SW480 (cell line): ENCODE data around the gene GNAT1.

ENCODE experiments used
- DNase-seq: peaks from one replicate; pipeline ENCODE4 v3.0.0-alpha.2; 2016; ENCODE audit warnings: low spot score

Gene GNAT1

DNA sequence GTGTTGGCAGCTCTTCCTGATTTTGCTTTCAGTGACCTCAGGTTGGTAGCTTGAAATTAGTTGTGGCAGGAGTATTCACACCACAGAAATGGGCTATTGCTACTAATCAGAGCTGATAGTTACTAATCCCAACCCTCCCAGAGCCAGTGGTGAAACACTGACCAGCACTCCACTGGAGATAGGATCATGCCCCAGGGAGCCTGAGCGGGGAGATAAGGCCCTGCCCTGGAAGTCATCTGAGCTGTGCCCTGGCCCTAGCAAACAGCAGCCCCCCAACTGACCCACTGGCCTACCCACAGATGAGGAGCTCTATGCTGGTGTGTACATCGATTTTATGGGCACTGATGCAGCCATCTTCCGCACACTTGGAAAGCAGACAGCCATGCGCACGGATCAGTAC lies 9.4 kb upstream of the GNAT1 start:
- DNase-seq, result no peak

DNA sequence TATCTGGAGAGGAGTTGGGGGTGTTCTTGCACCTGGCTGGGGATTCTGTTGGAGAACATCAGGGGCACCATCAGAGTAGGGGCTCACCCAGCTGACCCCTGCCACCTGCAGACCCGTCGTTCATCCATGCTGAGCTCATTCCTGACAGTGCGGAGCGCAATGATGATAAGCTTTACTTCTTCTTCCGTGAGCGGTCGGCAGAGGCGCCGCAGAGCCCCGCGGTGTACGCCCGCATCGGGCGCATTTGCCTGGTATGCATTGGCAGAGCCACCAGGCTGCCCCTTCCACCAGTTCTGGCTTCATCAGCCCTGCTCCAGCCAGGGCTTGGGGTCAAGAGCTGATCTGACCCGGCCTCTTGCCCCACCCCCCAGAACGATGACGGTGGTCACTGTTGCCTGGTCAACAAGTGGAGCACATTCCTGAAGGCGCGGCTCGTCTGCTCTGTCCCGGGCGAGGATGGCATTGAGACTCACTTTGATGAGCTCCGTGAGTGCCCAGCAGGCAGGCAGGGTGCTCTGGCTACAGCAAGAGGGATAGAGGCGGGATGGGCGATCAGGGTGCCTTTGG lies 8.8 kb upstream of the GNAT1 start:
- no peak for DNase-seq

DNA sequence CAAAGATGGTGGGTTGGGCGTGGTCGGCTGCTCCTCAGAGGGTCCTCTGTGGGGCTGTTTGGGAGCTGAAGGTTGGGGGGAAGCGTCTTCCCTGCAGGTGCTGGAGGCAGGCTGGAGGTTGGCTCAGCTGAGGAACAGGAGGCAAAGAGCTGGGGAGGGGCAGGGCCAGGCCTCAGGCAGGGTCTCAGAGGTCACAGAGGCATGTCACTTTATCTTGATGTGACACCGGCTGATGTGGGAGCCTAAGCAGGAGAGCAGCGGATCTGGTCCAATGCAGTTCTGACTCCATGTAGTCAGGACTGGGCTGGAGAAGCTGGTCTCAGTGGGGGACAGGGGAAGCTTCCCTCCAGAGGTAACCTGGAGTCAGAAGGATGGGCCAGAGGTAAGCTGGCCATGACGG lies 7.7 kb upstream of the GNAT1 start:
- no peak for DNase-seq

DNA sequence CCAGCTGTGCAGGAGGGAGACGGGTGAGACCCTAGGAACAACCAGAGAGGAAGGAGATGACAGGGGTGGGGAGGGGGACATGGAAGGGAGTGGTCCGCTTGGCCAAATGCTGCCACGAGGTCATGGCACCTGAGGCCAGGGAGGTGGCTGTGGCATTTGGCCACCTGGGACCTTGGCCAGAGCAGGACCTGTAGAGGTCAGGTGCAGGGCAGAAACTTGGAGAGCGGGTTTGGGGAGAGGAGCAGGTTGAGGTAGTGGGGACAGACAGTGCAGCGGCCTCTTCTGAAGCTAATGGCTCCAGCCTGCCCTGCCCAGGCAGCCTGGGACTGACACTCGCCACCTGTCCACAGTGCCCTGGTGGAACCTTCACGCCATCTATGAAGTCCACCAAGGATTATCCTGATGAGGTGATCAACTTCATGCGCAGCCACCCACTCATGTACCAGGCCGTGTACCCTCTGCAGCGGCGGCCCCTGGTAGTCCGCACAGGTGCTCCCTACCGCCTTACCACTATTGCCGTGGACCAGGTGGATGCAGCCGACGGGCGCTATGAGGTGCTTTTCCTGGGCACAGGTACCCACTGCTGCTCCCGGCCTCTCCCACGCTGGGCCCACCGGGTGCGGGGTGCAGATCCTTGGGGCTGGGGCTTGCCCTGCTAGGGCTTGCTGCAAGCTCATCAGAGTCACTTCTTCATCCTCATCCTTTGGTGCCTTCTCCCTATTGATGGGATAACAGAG lies 7.0 kb upstream of the GNAT1 start:
- no peak for DNase-seq

DNA sequence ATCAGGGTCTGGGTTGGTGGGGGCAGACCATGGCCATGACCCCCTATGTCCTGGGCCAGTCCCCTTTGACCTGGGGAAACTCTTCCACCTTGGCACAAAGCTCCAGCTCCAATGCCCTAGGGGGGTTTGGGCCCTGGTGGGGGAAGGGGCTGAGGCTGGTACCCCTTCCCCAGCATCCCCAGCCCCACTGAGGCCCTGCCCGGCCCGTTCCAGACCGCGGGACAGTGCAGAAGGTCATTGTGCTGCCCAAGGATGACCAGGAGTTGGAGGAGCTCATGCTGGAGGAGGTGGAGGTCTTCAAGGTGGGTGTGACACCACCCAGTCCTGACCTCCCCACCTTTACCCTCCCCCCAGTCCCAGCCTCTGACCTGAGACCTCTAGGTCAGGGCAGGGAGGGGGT lies 6.2 kb upstream of the GNAT1 start:
- DNase-seq, result no peak

DNA sequence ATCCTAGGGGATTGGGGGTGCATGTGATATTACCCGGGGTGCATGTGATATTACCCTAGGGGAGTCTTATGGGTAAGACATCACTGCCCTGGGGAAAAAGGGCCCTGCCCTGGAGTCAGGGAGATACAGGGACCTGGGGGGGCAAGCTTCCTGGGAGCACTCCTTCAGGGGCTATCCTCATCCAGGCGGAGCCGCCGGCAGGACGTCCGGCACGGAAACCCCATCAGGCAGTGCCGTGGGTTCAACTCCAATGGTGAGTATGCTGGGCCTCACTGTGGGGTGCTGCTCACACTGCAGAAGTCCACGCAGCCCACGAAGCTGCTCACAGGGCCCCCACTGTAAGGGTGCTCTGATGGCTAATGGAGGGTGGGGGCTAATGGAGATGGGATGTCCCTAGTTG lies 5.3 kb upstream of the GNAT1 start:
- no peak for DNase-seq

DNA sequence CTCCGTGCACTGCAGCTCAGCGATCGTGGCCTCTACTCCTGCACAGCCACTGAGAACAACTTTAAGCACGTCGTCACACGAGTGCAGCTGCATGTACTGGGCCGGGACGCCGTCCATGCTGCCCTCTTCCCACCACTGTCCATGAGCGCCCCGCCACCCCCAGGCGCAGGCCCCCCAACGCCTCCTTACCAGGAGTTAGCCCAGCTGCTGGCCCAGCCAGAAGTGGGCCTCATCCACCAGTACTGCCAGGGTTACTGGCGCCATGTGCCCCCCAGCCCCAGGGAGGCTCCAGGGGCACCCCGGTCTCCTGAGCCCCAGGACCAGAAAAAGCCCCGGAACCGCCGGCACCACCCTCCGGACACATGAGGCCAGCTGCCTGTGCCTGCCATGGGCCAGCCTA lies 3.7 kb upstream of the GNAT1 start:
- no peak for DNase-seq

DNA sequence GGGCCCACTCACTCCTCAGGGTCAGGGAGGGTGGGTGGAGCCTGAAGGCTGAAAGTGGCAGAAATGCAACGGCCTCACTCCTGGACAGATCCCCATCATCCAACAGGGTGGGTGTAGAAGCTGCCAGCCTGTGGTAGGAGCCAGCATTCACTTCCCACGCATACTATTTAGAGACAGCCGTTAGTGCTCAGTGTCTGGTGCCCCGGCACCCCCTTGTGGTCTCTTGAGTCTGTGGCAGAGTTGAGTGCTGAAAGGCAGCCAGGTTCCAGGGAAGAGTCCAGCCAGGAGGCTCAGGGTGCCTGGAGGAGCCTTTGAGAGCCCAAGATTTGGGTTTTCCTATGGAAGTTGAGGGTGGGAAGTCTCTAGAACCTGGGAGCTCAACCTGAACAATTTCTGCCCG lies 2.1 kb upstream of the GNAT1 start:
- DNase-seq, result peak; percentile 86

DNA sequence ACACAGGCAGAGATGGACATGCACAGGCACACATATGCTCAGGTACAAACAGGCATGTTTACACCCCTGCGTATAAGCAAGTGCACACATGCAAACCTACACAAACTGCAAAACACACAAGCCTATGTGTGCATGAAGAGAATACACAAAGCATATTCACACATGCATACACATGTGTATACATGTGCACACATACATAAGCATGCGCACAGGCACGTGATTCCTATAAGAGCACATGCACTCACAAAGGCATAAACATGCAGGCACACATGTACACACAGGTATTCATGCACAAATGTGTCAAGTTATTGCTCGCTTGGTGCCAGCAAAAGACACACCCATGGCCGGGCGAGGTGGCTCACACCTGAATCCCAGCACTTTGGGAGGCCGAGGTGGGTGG lies 1.4 kb upstream of the GNAT1 start:
- no peak for DNase-seq

DNA sequence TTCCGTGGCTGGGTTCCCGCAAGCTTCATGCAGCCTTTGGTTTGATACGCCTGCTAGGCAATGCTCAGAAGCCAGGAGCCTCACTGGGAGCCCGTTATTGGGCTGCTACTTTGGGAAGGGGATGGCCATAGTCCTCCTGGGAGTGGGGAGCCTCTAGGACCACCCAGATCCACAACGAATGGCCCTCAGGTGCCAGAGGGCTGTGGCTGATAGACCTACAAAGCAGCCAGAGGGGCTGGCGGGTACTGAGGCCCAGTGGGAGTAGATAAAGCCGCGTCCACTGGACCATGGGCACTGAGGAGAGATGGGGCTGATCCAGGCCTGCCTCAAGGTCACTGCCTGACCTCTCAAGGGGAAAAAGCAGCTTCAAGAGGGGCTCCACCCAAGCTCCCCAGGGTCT lies 714 bp downstream of the GNAT1 start:
- no peak for DNase-seq

DNA sequence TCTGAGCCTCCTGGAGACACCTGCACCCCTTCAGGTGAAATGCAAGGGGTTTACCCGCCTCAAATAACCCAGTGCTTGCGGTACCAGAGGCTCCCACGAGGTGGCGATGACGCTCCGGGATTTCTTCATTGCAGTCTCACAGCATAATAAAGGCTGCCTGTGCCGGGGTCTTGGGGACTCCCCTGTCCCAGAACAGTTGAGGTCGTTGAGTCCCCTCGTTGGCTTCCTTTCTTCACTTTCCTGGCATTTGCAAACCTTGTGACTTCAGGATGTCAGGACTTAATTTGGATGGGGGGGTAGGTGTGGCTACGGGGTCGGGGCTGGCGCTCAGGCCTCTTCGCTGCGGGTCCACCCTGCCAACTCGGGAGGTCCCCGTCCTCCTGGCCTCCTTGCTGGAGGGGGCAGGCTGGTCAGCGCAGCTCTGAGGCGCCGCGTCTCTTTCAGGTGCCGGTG lies 1.3 kb downstream of the GNAT1 start:
- peak; percentile 54 for DNase-seq

DNA sequence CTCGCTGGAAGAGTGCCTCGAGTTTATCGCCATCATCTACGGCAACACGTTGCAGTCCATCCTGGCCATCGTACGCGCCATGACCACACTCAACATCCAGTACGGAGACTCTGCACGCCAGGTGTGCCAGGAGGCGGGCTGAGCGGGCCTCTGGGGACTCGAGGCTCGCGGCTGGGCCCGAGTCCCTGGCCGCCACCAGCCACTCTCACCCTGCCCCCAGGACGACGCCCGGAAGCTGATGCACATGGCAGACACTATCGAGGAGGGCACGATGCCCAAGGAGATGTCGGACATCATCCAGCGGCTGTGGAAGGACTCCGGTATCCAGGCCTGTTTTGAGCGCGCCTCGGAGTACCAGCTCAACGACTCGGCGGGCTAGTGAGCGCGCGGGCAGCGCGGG lies 1.9 kb downstream of the GNAT1 start:
- no peak for DNase-seq

DNA sequence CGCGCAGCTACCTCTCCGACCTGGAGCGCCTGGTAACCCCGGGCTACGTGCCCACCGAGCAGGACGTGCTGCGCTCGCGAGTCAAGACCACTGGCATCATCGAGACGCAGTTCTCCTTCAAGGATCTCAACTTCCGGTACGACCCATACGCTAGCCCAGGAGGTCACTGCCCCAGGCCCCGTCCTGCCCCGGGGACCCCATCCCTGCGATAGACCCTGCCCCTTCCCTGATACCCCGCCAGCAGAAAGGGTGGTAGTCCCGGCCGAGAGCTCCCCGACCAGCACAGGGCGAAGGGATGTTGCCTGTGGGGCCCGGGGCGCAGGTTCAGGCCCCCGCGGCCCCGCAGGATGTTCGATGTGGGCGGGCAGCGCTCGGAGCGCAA lies 2.3 kb downstream of the GNAT1 start:
- DNase-seq, result no peak

DNA sequence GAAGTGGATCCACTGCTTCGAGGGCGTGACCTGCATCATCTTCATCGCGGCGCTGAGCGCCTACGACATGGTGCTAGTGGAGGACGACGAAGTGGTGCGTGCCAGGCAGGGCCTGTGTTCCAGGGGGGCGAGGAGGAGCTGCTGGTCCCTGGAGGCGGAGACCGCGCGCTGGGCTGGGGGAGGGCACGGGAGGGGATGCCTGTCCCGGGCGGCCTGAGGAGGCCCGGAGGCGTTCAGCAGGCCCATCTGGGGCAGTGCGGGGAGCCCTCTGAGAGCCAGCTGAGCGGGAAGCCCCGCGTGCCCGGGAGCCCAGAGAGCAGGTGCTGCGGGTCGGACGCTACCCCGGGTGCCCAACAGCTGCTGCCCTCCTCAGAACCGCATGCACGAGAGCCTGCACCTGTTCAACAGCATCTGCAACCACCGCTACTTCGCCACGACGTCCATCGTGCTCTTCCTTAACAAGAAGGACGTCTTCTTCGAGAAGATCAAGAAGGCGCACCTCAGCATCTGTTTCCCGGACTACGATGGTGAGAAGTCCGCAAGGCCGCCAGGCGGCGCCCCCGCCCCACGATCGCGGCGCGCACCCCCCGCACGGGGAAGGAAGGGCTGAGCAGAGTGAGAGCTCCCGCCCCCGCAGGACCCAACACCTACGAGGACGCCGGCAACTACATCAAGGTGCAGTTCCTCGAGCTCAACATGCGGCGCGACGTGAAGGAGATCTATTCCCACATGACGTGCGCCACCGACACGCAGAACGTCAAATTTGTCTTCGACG lies 2.9 kb downstream of the GNAT1 start:
- no peak for DNase-seq

DNA sequence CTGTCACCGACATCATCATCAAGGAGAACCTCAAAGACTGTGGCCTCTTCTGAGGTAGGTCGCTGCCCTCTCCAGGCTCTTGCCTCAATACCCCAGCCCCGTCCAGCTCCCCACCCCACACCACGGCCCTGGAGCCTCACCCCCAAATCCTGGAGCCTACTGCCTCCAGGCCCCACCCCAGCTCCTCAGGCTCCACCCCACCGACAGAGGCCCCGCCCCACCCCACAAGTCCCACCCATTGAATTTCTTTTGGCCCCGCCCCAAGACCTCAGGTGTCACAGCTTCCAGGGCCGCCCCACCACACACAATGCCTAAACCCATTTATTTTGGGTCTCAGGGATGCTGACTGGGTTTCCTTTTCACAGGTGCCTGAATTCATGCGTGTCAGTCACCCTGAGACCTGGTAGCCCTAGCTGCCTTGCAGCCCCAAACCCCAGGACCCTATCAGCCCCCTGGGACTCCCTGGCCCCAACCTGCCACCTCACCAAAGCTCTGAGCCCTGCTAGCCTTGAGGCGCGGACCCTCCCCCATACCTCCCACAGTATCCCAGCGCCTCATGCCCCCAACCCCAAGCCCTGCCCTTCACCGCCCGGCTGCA lies 3.6 kb downstream of the GNAT1 start:
- no peak for DNase-seq

DNA sequence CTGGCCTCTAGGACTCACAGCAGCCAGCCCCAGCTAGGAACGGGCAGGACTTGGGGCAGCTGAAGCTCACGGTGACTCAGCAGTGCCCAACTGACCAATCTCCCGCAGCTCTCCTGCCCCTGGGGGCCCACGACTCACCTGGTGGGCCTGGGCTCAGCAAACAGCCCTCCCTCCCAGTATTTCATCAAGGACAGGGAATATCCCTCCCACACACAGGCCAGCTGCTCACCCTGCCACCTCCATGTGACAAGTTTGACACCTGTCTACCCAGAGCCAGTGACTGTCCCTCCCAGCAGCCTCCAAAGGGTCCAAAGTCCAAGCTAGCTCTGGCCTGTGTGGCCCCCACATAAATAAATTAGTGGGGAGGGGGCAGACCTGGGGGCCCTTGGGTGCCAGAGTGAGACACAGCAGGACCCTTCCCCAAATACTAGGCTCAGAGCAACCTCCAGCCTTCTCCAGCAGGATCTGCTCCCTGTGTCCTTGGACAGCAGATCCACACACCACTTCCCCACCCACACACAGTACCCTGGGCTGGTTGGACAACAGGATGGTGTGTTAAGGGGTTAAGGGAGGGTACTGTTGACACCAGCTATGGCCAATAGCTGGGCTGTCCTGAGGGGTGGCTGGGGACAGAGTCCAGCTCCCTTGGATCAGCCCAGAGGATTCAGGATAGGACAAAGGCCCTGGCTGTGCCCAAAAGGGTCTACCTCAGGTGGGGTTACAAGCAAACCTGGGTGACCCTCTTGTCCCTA lies 4.3 kb downstream of the GNAT1 start:
- peak; percentile 55 for DNase-seq

DNA sequence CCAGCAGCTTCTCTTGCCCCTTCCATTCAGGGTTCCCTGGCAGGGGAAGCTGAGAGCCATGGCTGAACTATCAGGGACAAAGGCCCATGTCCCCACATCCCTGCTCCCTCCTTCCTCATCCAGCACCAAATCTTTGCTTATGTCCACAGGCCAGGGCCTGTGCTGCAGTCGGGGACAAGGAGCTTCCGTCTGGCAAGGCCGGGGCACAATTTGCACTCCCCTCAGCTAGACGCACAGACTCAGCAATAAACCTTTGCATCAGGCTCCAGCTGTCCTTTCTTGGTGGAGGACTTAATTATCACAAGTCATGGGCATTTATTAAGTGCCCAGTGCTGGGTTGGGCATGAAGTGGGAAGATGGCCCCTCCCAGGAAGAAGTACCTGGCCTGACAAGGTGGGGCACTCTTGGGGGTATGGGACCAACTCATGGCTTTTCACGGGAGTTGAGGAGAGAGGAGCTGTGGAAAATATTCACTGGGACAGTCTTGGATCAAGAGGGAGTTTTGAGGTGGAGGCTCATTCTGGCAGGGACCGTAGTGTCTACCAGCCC lies 4.9 kb downstream of the GNAT1 start:
- no peak for DNase-seq

DNA sequence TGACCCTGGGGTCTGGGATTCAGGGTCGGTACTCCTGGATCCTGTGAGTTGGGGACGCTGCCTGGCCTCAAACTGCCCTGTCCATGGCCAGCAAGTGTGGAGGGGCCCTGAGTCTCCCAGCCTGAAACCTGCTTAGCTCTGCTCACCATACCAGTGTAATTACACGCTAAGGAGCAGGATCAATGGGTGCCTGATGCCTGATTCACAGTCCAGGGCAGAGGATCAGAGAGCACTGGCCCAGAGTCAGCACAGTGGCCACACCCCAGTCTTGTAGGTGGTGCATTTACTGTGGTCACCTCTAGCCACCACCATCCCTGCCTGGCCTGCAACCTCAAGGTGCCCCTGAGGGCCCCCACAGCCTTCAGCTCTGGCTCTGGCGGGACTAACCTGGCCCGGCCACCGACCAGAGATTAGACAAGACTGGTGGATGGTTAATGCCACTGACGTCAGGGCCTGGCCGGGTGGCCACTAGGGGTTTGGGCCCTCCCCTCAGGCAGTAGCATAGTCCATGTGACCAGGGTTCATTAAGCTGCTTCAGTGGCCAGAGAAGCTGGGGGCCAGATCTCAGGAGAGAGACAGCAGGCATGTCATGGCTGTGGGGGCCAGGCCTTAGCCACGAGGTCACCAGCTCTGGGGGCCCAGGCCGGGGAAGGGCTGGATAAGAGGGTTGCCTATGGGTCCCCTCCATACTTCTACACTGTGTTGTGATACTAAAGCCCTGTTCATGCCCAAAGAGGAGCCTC lies 10.3 kb downstream of the GNAT1 start:
- peak; percentile 32 for DNase-seq

DNA sequence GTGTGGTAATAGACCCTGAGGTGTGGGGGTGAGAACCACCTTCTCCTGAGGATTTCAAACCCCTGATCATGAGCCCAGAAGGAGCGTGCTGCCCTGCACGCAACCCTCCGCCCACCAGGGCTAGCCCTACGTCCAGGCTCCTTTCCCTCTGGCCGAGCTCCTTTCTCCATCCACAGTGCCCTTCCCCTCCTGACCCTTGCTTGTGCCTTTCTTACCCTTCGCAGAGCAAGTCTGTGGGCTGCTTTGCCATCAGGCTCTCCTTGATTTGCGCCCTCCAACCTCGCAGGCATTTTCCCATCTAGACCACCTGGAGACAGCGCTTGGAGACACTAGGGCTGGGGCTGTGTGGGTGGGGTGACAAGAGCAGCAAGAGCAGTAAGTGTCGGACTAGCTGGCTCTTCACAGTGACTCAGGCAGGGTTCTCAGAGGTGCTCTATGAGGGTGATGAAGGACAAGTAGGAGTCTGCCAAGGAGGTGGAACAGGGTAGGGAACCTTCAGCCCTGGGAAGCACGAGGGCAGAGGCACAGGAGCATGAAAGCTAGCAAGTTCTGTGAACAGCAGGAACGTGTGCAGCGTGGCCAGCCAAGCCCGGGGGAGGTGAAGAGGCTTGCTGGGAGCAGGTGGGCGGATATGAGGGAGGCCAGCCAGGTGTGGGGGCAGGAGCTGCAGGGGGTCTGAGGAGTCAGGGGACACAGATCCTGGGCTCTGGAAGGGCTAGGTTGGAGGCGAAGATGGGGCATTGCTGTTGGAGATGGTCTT lies 11.1 kb downstream of the GNAT1 start:
- no peak for DNase-seq

DNA sequence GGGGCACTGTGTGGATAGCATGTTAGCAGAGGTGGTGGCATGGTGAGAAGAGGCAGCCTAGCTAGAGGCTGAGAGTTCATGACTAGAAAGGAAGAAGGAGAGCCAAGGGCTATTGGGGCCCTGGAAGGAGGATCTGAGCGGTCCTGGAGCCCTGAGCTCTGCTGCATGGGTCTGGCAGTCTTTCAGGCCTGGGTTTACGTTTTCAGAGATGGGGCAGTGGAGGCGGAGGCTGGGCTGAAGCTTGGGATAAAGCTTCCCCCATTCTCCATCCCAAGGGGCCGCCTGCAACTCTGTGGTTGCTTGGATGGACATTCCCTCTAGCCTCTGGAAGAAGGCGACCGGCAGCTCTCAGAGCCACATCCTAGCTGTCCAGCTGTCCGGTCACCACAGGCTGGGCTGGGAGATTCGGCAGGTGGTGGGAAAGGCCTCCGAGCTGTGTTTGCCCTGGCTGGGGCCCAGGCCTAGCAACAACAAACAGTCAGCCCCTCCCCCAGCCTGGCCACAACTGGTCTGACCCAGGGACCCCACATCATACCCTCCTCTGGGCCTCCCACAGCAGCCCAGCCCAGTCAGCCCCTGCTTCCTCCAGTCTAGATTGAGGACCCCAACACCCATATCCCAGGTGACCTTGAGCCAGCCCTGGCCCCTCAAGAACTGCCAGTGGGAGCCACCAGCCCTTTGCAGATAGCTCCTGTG lies 11.9 kb downstream of the GNAT1 start:
- DNase-seq, result no peak
